BJ (cell line): Measurements from ENCODE around the gene PPP6R1. TPM values are rescaled to one million over a fixed set of nuclear protein-coding genes. Genes with fewer than 3 reads are reported as not detected.

Source experiments
- CTCF ChIA-PET: fragments of 350-600 bp; formaldehyde crosslinking; extraction: SDS; loops from one replicate; lab custom pipeline; 2021; ENCODE audit warnings: antibody characterized with exemption, inconsistent platforms; lab: Yijun Ruan, JAX
- POLR2A ChIA-PET: fragments of 300-600 bp; sonication (Branson Sonifier 250); formaldehyde crosslinking; extraction: SDS; loops from one replicate; lab custom pipeline; 2021; ENCODE audit warnings: antibody characterized with exemption; lab: Charles Lee
- DNase-seq: peaks from one replicate; pipeline ENCODE4 v3.0.0-alpha.2; 2011; ENCODE audit warnings: low read depth
- H3K27me3 ChIP-seq: 2 replicates; pipeline ENCODE4 v1.6.0; 2011; ENCODE audit warnings: low read length; ENCODE audit not compliant: control insufficient read depth, insufficient read depth
- H3K36me3 ChIP-seq: 2 replicates; pipeline ENCODE4 v1.5.1; 2011; ENCODE audit warnings: low read length; ENCODE audit not compliant: control insufficient read depth, insufficient read depth
- H3K4me3 ChIP-seq: 2 replicates; pipeline ENCODE4 v1.5.1; 2011; ENCODE audit warnings: low read depth, mild to moderate bottlenecking, control low read depth, low read length
- polyA minus RNA-seq: library from RNA; depleted of rRNA, polyadenylated mRNA; stranded (reverse); fragments of >200 nt; gene quantifications from 2 replicates; pipeline ENCODE4 v1.2.3, GENCODE V29; 2011; rRNA and poly(A)+ RNA removed
- polyA plus RNA-seq: library from polyadenylated mRNA; depleted of rRNA; stranded (reverse); fragments of >200 nt; gene quantifications from 2 replicates; pipeline ENCODE4 v1.2.3, GENCODE V29; 2011; rRNA removed
- TF ChIP-seq, protein P1 (sequence below): IDR thresholded peaks from 2 replicates; pipeline ENCODE4 v1.5.1; 2011; ENCODE audit warnings: low read depth, mild to moderate bottlenecking, control low read depth, inconsistent platforms, low read length, moderate library complexity; ENCODE audit not compliant: insufficient read depth

The PPP6R1 gene, protein sequence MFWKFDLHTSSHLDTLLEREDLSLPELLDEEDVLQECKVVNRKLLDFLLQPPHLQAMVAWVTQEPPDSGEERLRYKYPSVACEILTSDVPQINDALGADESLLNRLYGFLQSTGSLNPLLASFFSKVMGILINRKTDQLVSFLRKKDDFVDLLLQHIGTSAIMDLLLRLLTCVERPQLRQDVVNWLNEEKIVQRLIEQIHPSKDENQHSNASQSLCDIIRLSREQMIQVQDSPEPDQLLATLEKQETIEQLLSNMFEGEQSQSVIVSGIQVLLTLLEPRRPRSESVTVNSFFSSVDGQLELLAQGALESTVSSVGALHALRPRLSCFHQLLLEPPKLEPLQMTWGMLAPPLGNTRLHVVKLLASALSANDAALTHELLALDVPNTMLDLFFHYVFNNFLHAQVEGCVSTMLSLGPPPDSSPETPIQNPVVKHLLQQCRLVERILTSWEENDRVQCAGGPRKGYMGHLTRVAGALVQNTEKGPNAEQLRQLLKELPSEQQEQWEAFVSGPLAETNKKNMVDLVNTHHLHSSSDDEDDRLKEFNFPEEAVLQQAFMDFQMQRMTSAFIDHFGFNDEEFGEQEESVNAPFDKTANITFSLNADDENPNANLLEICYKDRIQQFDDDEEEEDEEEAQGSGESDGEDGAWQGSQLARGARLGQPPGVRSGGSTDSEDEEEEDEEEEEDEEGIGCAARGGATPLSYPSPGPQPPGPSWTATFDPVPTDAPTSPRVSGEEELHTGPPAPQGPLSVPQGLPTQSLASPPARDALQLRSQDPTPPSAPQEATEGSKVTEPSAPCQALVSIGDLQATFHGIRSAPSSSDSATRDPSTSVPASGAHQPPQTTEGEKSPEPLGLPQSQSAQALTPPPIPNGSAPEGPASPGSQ
- 25.9 and 42.5 TPM in 2 replicates for polyA plus RNA-seq
- 45.2 and 45.5 TPM in 2 replicates for polyA minus RNA-seq

DNA sequence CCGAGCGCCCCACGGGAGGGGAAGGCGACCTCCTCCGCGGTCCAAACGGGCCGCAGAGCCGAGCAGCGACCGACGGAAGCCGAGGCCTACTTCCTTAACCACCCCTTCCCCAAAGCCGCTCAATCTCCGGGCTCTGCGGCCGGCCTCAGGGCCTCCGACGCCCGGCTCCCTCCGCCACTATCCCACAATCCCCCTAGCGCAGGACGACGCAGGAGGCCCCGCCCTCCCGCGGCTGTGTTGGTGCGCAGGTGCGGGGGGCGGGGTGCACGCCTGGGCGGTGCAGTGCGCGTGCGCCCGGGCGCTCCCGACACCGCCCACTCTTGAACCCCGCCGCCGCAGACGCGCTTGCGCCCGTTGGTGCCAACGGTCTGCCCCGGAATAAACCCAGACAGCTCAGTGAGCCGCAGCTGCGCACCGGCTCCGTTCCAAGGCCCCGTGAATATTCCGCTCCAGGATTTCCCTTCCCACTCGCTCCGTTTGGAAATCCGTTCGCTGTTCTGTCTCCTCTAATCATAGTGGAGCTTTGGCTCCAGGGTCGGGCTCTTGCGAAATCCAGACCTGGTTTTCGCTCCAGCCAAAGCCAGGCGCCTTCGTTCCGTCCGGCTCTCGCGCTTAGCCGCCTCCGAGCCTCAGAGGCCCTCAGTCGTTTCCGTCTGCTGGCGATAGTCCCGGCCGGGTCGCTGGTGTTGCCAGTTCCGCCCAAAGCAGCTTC, at the start of gene PPP6R1:
Gene PPP6R1, minus strand, starts transcription at position 190 of the 712 bp plus-strand sequence. CDS start 11,914 bp downstream, outside the sequence.
- peak; percentile 98 for DNase-seq
- H3K27me3 ChIP-seq: no peaks in the 10 kb centered on the region
- TF ChIP-seq, protein P1, sequence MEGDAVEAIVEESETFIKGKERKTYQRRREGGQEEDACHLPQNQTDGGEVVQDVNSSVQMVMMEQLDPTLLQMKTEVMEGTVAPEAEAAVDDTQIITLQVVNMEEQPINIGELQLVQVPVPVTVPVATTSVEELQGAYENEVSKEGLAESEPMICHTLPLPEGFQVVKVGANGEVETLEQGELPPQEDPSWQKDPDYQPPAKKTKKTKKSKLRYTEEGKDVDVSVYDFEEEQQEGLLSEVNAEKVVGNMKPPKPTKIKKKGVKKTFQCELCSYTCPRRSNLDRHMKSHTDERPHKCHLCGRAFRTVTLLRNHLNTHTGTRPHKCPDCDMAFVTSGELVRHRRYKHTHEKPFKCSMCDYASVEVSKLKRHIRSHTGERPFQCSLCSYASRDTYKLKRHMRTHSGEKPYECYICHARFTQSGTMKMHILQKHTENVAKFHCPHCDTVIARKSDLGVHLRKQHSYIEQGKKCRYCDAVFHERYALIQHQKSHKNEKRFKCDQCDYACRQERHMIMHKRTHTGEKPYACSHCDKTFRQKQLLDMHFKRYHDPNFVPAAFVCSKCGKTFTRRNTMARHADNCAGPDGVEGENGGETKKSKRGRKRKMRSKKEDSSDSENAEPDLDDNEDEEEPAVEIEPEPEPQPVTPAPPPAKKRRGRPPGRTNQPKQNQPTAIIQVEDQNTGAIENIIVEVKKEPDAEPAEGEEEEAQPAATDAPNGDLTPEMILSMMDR: no peak
- H3K36me3 ChIP-seq: no peaks in the 10 kb centered on the region; the same call in 1 of the 2 replicates
- POLR2A ChIA-PET: interaction anchor here (0.5 to 1.1 kb wide), 3 partner anchors 42 to 143 kb away, joined by 3 to 6 read pairs (median 6); no protein-coding TSS in a partner anchor
- peak within 1 kb of the TSS; percentile 79 for H3K4me3 ChIP-seq
- CTCF ChIA-PET: interaction anchor here (0.7 to 2.7 kb wide), 5 partner anchors 9 to 159 kb away, joined by 3 to 8 read pairs (median 3); no protein-coding TSS in a partner anchor

DNA sequence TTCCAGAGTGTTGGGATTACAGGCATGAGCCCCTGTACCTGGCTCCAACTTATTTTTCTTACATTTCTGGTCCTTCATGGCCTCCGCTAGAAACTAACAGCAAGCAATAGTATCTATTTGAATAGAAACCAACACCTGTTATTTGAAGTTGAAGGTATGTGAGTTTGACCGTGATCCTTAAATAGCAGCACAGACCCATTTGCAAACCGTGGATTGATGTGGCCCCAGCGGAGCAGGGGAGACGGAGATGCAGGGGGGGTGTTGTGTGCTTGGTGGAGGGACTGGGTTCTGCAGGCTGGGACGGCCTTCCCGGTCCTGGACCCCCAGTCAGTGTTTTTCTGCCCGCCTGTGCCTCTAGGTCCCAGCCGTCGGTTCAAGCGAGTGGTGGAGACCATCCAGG, 49.5 kb upstream of the PPP6R1 start:
- peaks cover 25% of the 10 kb centered on the region for H3K36me3 ChIP-seq
- TF ChIP-seq, protein P1: no peak
- no peak overlapping the region for H3K4me3 ChIP-seq
- POLR2A ChIA-PET: no interaction called here
- H3K27me3 ChIP-seq: no peaks in the 10 kb centered on the region
- CTCF ChIA-PET: no interaction called here
- no peak for DNase-seq

DNA sequence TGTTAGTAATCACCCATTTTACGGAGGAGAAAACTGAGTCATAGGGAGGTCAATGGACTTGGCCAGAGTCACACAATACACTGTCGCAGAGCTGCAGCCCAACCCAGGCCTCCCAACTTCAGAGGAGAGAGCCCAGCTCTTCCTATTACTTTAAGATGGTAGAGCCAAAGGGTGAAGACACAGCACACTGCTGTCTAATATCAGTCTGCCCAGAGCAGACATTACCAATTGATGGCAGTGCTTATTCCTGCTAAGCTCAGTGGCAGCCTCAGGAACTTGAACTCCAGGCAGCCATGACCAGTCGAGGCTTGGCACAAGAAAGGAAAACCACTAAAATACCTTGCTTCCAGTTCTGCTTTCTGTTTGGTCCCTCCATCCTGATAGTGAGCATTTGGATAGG, 47.9 kb upstream of the PPP6R1 start:
- peaks cover 29% of the 10 kb centered on the region for H3K36me3 ChIP-seq
- no peaks in the 10 kb centered on the region for H3K27me3 ChIP-seq
- TF ChIP-seq, protein P1: no peak
- POLR2A ChIA-PET: no interaction called here
- no peak for DNase-seq
- CTCF ChIA-PET: interaction anchor here (1.1 to 1.2 kb wide), 2 partner anchors 15 to 111 kb away, joined by 3 to 4 read pairs; no protein-coding TSS in a partner anchor
- H3K4me3 ChIP-seq: no peak overlapping the region

DNA sequence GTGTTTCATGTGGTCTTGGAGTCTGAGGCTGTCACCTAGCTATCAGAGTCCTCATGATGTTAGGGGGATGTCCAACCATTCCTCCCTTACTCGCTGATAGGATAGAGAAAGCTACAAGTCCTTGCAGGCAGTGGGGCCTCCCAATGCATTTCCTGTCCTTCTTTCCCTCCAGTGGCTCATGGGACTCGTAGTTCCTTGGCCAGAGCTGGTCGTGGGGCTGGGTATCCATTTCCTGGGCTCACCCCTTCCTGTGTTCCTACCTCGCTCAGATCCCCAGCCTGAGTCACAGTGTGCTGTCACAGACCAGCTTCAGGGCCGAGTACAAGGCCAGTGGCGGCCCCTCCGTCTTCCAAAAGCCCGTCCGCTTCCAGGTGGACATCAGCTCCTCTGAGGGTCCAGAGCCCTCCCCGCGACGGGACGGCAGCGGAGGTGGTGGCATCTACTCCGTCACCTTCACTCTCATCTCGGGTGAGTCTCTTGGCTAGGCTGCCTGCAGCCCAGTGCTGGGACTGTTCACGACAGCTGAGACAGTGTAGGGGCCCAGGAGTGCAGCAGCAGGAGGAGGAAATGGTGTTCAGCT, 47.3 kb upstream of the PPP6R1 start:
- CTCF ChIA-PET: interaction anchor here (0.9 to 1.2 kb wide), 3 partner anchors 13 to 112 kb away, joined by 3 to 4 read pairs (median 3); no protein-coding TSS in a partner anchor
- Histone ChIP-seq H3K27me3 (no peaks in the 10 kb centered on the region), H3K4me3 (no peak overlapping the region), H3K36me3 (peaks cover 29% of the 10 kb centered on the region)
- POLR2A ChIA-PET: no interaction called here
- DNase-seq: no peak
- TF ChIP-seq, protein P1: no peak
